VCaP (cell line): ENCODE results near the gene TCF7L1.

Experiments
- H3K27ac ChIP-seq: fragments of 450-650 bp; 2 replicates; pipeline ENCODE4 v1.5.1; 2017
- CTCF ChIP-seq: fragments of 450-650 bp; conservative IDR thresholded peaks from 2 replicates; pipeline ENCODE4 v1.5.1; 2017; ENCODE audit warnings: mild to moderate bottlenecking, moderate library complexity

Gene TCF7L1

GRCh38 chr2:85185431-85185940, 52.3 kb downstream of the TCF7L1 start:
- TF ChIP-seq CTCF = no peak
- H3K27ac ChIP-seq = no peak overlapping the region

GRCh38 chr2:85187069-85187468, 53.9 kb downstream of the TCF7L1 start:
- H3K27ac ChIP-seq = no peak overlapping the region
- no peak for TF ChIP-seq CTCF

- TF ChIP-seq CTCF = no peak
- no peak overlapping the region for H3K27ac ChIP-seq
Observed at GRCh38 chr2:85188852-85189251, 55.7 kb downstream of the TCF7L1 start.

- TF ChIP-seq CTCF = no peak
- no peak overlapping the region for H3K27ac ChIP-seq
Observed at GRCh38 chr2:85189606-85190270, 56.5 kb downstream of the TCF7L1 start.

- TF ChIP-seq CTCF = no peak
- H3K27ac ChIP-seq = no peak overlapping the region
Observed at GRCh38 chr2:85191157-85191556, 58.0 kb downstream of the TCF7L1 start.

- TF ChIP-seq CTCF = no peak
- H3K27ac ChIP-seq = no peak overlapping the region
Observed at GRCh38 chr2:85194780-85195480, 61.7 kb downstream of the TCF7L1 start.

GRCh38 chr2:85195956-85196355, 62.8 kb downstream of the TCF7L1 start:
- no peak for TF ChIP-seq CTCF
- H3K27ac ChIP-seq = no peak overlapping the region
